OCI-LY1 (cell line): ENCODE data around the gene SIK3.

ENCODE experiments used
- H2AFZ ChIP-seq: fragments of 200-600 bp; sonication (generic), shearing (Covaris generic); 2 replicates; pipeline ENCODE4 v1.6.0; 2014; ENCODE audit warnings: antibody characterized with exemption, mild to moderate bottlenecking, low read length
- H3F3A ChIP-seq: fragments of 200-600 bp; sonication (generic), shearing (Covaris generic); 2 replicates; pipeline ENCODE4 v1.6.0; 2014; ENCODE audit warnings: mild to moderate bottlenecking, antibody characterized with exemption, low read length, moderate library complexity; ENCODE audit not compliant: insufficient read depth
- H3K27ac ChIP-seq: fragments of 200-600 bp; sonication (generic); 2 replicates; pipeline ENCODE4 v1.5.1; 2014; ENCODE audit warnings: low read length, mixed run types, mild to moderate bottlenecking, low read depth; ENCODE audit not compliant: poor library complexity, severe bottlenecking
- H3K27me3 ChIP-seq: fragments of 200-600 bp; sonication (generic); 2 replicates; pipeline ENCODE4 v1.6.0; 2014; ENCODE audit warnings: antibody characterized with exemption, mild to moderate bottlenecking, low read length, moderate library complexity; ENCODE audit not compliant: insufficient read depth
- H3K36me3 ChIP-seq: fragments of 200-600 bp; sonication (generic); 2 replicates; pipeline ENCODE4 v1.6.1; 2014; ENCODE audit warnings: mild to moderate bottlenecking, antibody characterized with exemption, low read length, moderate library complexity, mixed read lengths; ENCODE audit not compliant: insufficient read depth
- H3K4me1 ChIP-seq: fragments of 200-600 bp; sonication (generic); 2 replicates; pipeline ENCODE4 v1.5.1; 2014; ENCODE audit warnings: mild to moderate bottlenecking, low read length, moderate library complexity; ENCODE audit not compliant: insufficient read depth, severe bottlenecking
- H3K4me2 ChIP-seq: fragments of 200-600 bp; sonication (generic), shearing (Covaris generic); 2 replicates; pipeline ENCODE4 v1.6.1; 2014; ENCODE audit warnings: low read length
- H3K4me3 ChIP-seq: fragments of 200-600 bp; sonication (generic); 2 replicates; pipeline ENCODE4 v1.5.1; 2014; ENCODE audit warnings: low read length, low read depth, mild to moderate bottlenecking, mixed read lengths; ENCODE audit not compliant: poor library complexity, severe bottlenecking
- H3K79me2 ChIP-seq: fragments of 200-600 bp; shearing (Covaris generic); 2 replicates; pipeline ENCODE4 v1.6.1; 2016; ENCODE audit warnings: mixed run types, low read length, mixed read lengths; ENCODE audit not compliant: insufficient read depth
- H3K9ac ChIP-seq: fragments of 200-600 bp; sonication (generic), shearing (Covaris generic); 2 replicates; pipeline ENCODE4 v1.6.1; 2014; ENCODE audit warnings: mild to moderate bottlenecking, low read length, mixed read lengths
- H3K9me2 ChIP-seq: fragments of 200-600 bp; sonication (generic), shearing (Covaris generic); 2 replicates; pipeline ENCODE4 v1.6.1; 2014; ENCODE audit warnings: low read depth, mild to moderate bottlenecking, low read length, mixed read lengths
- H3K9me3 ChIP-seq: fragments of 200-600 bp; shearing (Covaris generic); 2 replicates; pipeline ENCODE4 v1.6.1; 2014; ENCODE audit warnings: low read length, mixed read lengths
- H4K20me1 ChIP-seq: fragments of 200-600 bp; sonication (generic), shearing (Covaris generic); 2 replicates; pipeline ENCODE4 v1.6.0; 2016; ENCODE audit warnings: mild to moderate bottlenecking, low read length; ENCODE audit not compliant: insufficient read depth
- CTCF ChIP-seq: fragments of 200-600 bp; sonication (generic), shearing (Covaris generic); IDR thresholded peaks from 2 replicates; pipeline ENCODE4 v1.5.1; 2017; ENCODE audit warnings: mild to moderate bottlenecking, antibody characterized with exemption, low read length, moderate library complexity, mixed read lengths
- EZH2 ChIP-seq: fragments of 200-600 bp; sonication (generic), shearing (Covaris generic); IDR thresholded peaks from 2 replicates; pipeline ENCODE4 v1.8.0; 2017; ENCODE audit warnings: borderline replicate concordance, mixed run types, mild to moderate bottlenecking, antibody characterized with exemption, low read length, moderate library complexity, mixed read lengths

SIK3 gene

DNA sequence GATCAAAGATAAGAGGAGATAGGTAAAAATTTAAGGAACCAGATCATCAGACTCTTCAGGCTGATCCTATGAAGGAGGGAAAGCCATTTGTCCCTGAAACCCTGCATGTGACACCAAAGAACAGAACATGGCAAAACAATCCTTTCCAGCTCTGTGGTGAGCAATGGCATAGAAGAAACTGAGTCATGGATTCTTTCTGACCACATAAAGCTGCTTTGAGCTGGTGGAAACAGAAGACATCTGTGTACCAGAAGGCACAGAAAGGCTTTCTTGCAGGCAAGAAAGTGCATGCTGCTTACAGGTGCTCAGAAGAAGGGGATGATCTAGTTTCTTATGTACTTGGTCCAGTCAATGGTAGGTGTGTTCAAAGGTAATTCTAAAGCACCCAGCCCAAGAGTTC, 215.8 kb downstream of the SIK3 start:
- H3K9ac ChIP-seq: no peak overlapping the region
- H3K9me2 ChIP-seq: no peaks in the 10 kb centered on the region
- H3K27ac ChIP-seq: no peak overlapping the region
- H3F3A ChIP-seq: no peaks in the 10 kb centered on the region
- no peak overlapping the region for H2AFZ ChIP-seq
- H3K4me1 ChIP-seq: peaks cover 7% of the 10 kb centered on the region
- H3K4me2 ChIP-seq: no peak overlapping the region
- no peaks in the 10 kb centered on the region for H3K27me3 ChIP-seq
- H3K4me3 ChIP-seq: no peak overlapping the region
- H3K9me3 ChIP-seq: no peaks in the 10 kb centered on the region
- no peaks in the 10 kb centered on the region for H4K20me1 ChIP-seq
- H3K79me2 ChIP-seq: no peaks in the 10 kb centered on the region
- TF ChIP-seq CTCF: no peak
- TF ChIP-seq EZH2: no peak
- no peaks in the 10 kb centered on the region for H3K36me3 ChIP-seq

- Histone ChIP-seq H3K9ac (no peak overlapping the region), H3K27ac (no peak overlapping the region), H3K9me3 (no peaks in the 10 kb centered on the region), H3K4me3 (no peak overlapping the region), H2AFZ (no peak overlapping the region), H3K9me2 (no peaks in the 10 kb centered on the region), H3K27me3 (no peaks in the 10 kb centered on the region), H3K4me1 (peaks cover 7% of the 10 kb centered on the region), H3K36me3 (peaks cover 8% of the 10 kb centered on the region), H3K4me2 (no peak overlapping the region), H4K20me1 (no peaks in the 10 kb centered on the region), H3K79me2 (no peaks in the 10 kb centered on the region), H3F3A (no peaks in the 10 kb centered on the region)
- TF ChIP-seq EZH2 (no peak), CTCF (no peak)
These were observed 217.1 kb downstream of the SIK3 start for GRCh38 chr11:116881143-116881542.

DNA sequence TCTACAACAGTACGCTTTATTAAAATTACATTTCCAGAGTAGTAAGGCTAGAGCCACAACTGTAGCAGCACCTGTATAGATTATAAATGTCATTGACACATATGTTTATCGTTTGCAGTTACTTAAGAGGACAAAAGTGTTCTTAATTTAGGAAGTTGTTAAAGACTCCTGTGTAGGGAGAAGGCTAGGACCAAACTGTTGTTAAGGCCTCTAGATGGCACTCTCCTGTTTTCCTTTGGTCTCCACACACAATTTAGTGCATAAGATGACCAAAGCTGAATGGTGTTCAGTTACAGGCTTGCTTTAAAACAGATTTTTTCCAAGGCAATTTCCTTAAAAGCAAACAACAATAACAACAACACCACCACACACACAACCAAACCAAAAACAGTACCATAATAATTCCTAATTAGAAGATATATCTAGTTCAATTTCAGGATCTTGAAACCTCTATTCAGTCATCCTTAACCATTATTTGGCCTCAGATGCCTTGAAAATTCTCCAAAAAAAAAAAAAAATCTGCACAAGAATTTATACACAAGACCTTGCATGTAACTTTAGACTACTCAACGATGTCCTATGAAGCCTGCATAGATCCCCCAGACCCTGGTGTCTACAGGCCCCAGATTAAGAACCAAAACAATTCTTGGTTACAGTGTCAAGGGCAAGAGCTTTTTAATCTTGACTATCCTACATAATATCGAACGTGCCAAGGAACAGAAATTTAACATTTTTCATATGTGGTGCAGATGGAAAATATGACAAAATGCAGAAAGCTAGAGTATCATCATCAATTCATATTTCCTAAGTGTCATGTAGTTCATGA, 218.2 kb downstream of the SIK3 start:
- no peaks in the 10 kb centered on the region for H3K9me2 ChIP-seq
- no peak overlapping the region for H2AFZ ChIP-seq
- no peak overlapping the region for H3K4me3 ChIP-seq
- no peaks in the 10 kb centered on the region for H3K79me2 ChIP-seq
- no peaks in the 10 kb centered on the region for H3K27me3 ChIP-seq
- H3K36me3 ChIP-seq: peaks cover 20% of the 10 kb centered on the region
- TF ChIP-seq CTCF: peak; percentile 67
- TF ChIP-seq EZH2: no peak
- H3K4me1 ChIP-seq: peaks cover 7% of the 10 kb centered on the region
- no peaks in the 10 kb centered on the region for H3K9me3 ChIP-seq
- H3K27ac ChIP-seq: no peak overlapping the region
- no peak overlapping the region for H3K4me2 ChIP-seq
- no peak overlapping the region for H3K9ac ChIP-seq
- no peaks in the 10 kb centered on the region for H3F3A ChIP-seq
- H4K20me1 ChIP-seq: no peaks in the 10 kb centered on the region
